IMR-90 (cell line): ENCODE measurements around the gene FNDC3A.

ENCODE experiments used
- BHLHE40 ChIP-seq: fragments of 150-350 bp; IDR thresholded peaks from 2 replicates; pipeline ENCODE4 v1.6.1; 2016; ENCODE audit warnings: mild to moderate bottlenecking, low read depth, low read length
- CEBPB ChIP-seq: IDR thresholded peaks from 2 replicates; pipeline ENCODE4 v1.6.1; 2012; ENCODE audit warnings: low read depth, low read length, improper control_type of control experiment
- CTCF ChIP-seq: conservative IDR thresholded peaks from 2 replicates; pipeline ENCODE4 v1.5.1; 2012; ENCODE audit warnings: mild to moderate bottlenecking, low read depth, low read length, improper control_type of control experiment
- FOS ChIP-seq: fragments of 150-350 bp; IDR thresholded peaks from 2 replicates; pipeline ENCODE4 v1.6.1; 2016; ENCODE audit warnings: low read depth, low read length
- MAFK ChIP-seq: IDR thresholded peaks from 2 replicates; pipeline ENCODE4 v1.6.1; 2012; ENCODE audit warnings: low read depth, low read length, improper control_type of control experiment
- MAZ ChIP-seq: IDR thresholded peaks from 2 replicates; pipeline ENCODE4 v1.6.1; 2012; ENCODE audit warnings: low read depth, mild to moderate bottlenecking, low read length, improper control_type of control experiment, moderate library complexity, borderline replicate concordance
- NFE2L2 ChIP-seq: fragments of 150-350 bp; IDR thresholded peaks from 2 replicates; pipeline ENCODE4 v1.6.1; 2016; ENCODE audit warnings: low read depth, mild to moderate bottlenecking, low read length
- POLR2A ChIP-seq: IDR thresholded peaks from 2 replicates; pipeline ENCODE4 v1.6.1; 2012; ENCODE audit warnings: mild to moderate bottlenecking, low read depth, low read length
- RAD21 ChIP-seq: IDR thresholded peaks from 2 replicates; pipeline ENCODE4 v1.6.1; 2012; ENCODE audit warnings: low read length, improper control_type of control experiment
- RCOR1 ChIP-seq: IDR thresholded peaks from 2 replicates; pipeline ENCODE4 v1.6.1; 2012; ENCODE audit warnings: mild to moderate bottlenecking, low read length, improper control_type of control experiment; ENCODE audit not compliant: insufficient replicate concordance
- RFX5 ChIP-seq: IDR thresholded peaks from 2 replicates; pipeline ENCODE4 v1.8.0; 2012; ENCODE audit warnings: low read depth, mild to moderate bottlenecking, low read length, moderate library complexity
- SMC3 ChIP-seq: fragments of 150-350 bp; IDR thresholded peaks from 2 replicates; pipeline ENCODE4 v1.6.1; 2016; ENCODE audit warnings: low read depth, mild to moderate bottlenecking, antibody characterized with exemption, low read length, moderate library complexity
- USF2 ChIP-seq: fragments of 150-350 bp; IDR thresholded peaks from 2 replicates; pipeline ENCODE4 v1.6.1; 2017; ENCODE audit warnings: mild to moderate bottlenecking, antibody characterized with exemption, low read length, low read depth
- TF ChIP-seq, protein P1 (sequence below): fragments of 150-350 bp; IDR thresholded peaks from 2 replicates; pipeline ENCODE4 v1.6.1; 2016; ENCODE audit warnings: low read depth, mild to moderate bottlenecking, low read length, moderate library complexity, borderline replicate concordance

GRCh38 chr13:48949566-48950500 lies 25.9 kb upstream of the FNDC3A start:
- TF ChIP-seq CTCF: no peak
- no peak for TF ChIP-seq RAD21
- TF ChIP-seq SMC3: no peak
- TF ChIP-seq RFX5: no peak
- TF ChIP-seq USF2: no peak
- TF ChIP-seq POLR2A: no peak
- peak; percentile 95 for TF ChIP-seq MAFK
- TF ChIP-seq RCOR1: no peak
- no peak for TF ChIP-seq CEBPB
- no peak for TF ChIP-seq NFE2L2
- TF ChIP-seq BHLHE40: no peak
- TF ChIP-seq, protein P1, sequence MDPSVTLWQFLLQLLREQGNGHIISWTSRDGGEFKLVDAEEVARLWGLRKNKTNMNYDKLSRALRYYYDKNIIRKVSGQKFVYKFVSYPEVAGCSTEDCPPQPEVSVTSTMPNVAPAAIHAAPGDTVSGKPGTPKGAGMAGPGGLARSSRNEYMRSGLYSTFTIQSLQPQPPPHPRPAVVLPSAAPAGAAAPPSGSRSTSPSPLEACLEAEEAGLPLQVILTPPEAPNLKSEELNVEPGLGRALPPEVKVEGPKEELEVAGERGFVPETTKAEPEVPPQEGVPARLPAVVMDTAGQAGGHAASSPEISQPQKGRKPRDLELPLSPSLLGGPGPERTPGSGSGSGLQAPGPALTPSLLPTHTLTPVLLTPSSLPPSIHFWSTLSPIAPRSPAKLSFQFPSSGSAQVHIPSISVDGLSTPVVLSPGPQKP: no peak
- no peak for TF ChIP-seq MAZ
- no peak for TF ChIP-seq FOS
